ENCODE measurements around the gene SLC45A3.

The SLC45A3 gene

GRCh38 chr1:205700865-205701401, 20.6 kb upstream of the SLC45A3 start:
- DNase-seq (ENCODE audit: low read depth): no peak

- no peak for DNase-seq (ENCODE audit: low read depth)
These were observed 19.1 kb upstream of the SLC45A3 start for GRCh38 chr1:205699416-205699815.

GRCh38 chr1:205698921-205699320, 18.6 kb upstream of the SLC45A3 start:
- DNase-seq (ENCODE audit: low read depth): no peak

GRCh38 chr1:205693421-205693991, 13.2 kb upstream of the SLC45A3 start:
- no peak for DNase-seq (ENCODE audit: low read depth)

- no peak for DNase-seq (ENCODE audit: low read depth)
These were observed 12.1 kb upstream of the SLC45A3 start for GRCh38 chr1:205692423-205692822.

GRCh38 chr1:205690122-205690756, 9.9 kb upstream of the SLC45A3 start:
- DNase-seq (ENCODE audit: low read depth): no peak

- DNase-seq (ENCODE audit: low read depth): no peak
These were observed 9.2 kb upstream of the SLC45A3 start for GRCh38 chr1:205689479-205689878.

GRCh38 chr1:205688171-205689080, 8.1 kb upstream of the SLC45A3 start:
- DNase-seq (ENCODE audit: low read depth): no peak

- no peak for DNase-seq (ENCODE audit: low read depth)
These were observed 6.9 kb upstream of the SLC45A3 start for GRCh38 chr1:205687242-205687641.

- DNase-seq (ENCODE audit: low read depth): no peak
These were observed 1.1 kb upstream of the SLC45A3 start for GRCh38 chr1:205681364-205681763.

- DNase-seq (ENCODE audit: low read depth): no peak
These were observed 1.8 kb downstream of the SLC45A3 start for GRCh38 chr1:205678286-205679111.

GRCh38 chr1:205677167-205677566, 3.1 kb downstream of the SLC45A3 start:
- DNase-seq (ENCODE audit: low read depth): no peak

GRCh38 chr1:205676597-205676996, 3.7 kb downstream of the SLC45A3 start:
- DNase-seq (ENCODE audit: low read depth): no peak

GRCh38 chr1:205676002-205676401, 4.3 kb downstream of the SLC45A3 start:
- DNase-seq (ENCODE audit: low read depth): no peak

GRCh38 chr1:205675247-205675646, 5.1 kb downstream of the SLC45A3 start:
- DNase-seq (ENCODE audit: low read depth): no peak

GRCh38 chr1:205672970-205673369, 7.3 kb downstream of the SLC45A3 start:
- DNase-seq (ENCODE audit: low read depth): no peak

- DNase-seq (ENCODE audit: low read depth): no peak
These were observed 7.9 kb downstream of the SLC45A3 start for GRCh38 chr1:205672395-205672889.

- no peak for DNase-seq (ENCODE audit: low read depth)
These were observed 9.5 kb downstream of the SLC45A3 start for GRCh38 chr1:205670611-205671430.

GRCh38 chr1:205670150-205670446, 10.2 kb downstream of the SLC45A3 start:
- DNase-seq (ENCODE audit: low read depth): no peak

GRCh38 chr1:205669341-205670149, 10.8 kb downstream of the SLC45A3 start:
- no peak for DNase-seq (ENCODE audit: low read depth)

Data from HS-27A (cell line).